ENCODE data around the gene ADCY2. TPM values are rescaled to one million over a fixed set of nuclear protein-coding genes. Genes with fewer than 3 reads are reported as not detected.

The ADCY2 gene
- total RNA-seq, 4 donors from 2014 or later, result 2.6 to 24.8 (median 10.9) TPM

GRCh38 chr5:7754490-7754889 lies 358.6 kb downstream of the ADCY2 start:
- 91% methylated on average over 6 of the region's 6 CpGs for WGBS
- peaks cover 3% of the 10 kb centered on the region for H3K4me1 ChIP-seq
- no peaks in the 10 kb centered on the region for H3K36me3 ChIP-seq
- no peaks in the 10 kb centered on the region for H3K27me3 ChIP-seq
- TF ChIP-seq CTCF (IDR thresholded peaks at IDR 0.05), result no peak
- no peak for TF ChIP-seq EP300 (IDR thresholded peaks at IDR 0.05)
- no peak for TF ChIP-seq POLR2AphosphoS5 (IDR thresholded peaks at IDR 0.05)
- no peak for TF ChIP-seq POLR2A (IDR thresholded peaks at IDR 0.05)
- no peak overlapping the region for H3K4me3 ChIP-seq
- H3K9me3 ChIP-seq, result no peaks in the 10 kb centered on the region
- no peak for DNase-seq (ENCODE audit: low spot score in 2 of 2)
- H3K27ac ChIP-seq, result no peak overlapping the region

- no peaks in the 10 kb centered on the region for H3K27me3 ChIP-seq
- DNase-seq (ENCODE audit: low spot score in 2 of 2), result no peak
- H3K9me3 ChIP-seq, result no peaks in the 10 kb centered on the region
- no peaks in the 10 kb centered on the region for H3K36me3 ChIP-seq
- H3K27ac ChIP-seq, result no peak overlapping the region
- TF ChIP-seq POLR2A (IDR thresholded peaks at IDR 0.05) (no peak), EP300 (IDR thresholded peaks at IDR 0.05) (no peak), POLR2AphosphoS5 (IDR thresholded peaks at IDR 0.05) (no peak), CTCF (IDR thresholded peaks at IDR 0.05) (peak; percentile 20 to 59)
- H3K4me3 ChIP-seq, result no peak overlapping the region
- peaks cover 3% of the 10 kb centered on the region for H3K4me1 ChIP-seq
- 70% methylated on average over 13 of the region's 13 CpGs for WGBS
Measured at GRCh38 chr5:7754997-7755596, 359.2 kb downstream of the ADCY2 start.

DNA sequence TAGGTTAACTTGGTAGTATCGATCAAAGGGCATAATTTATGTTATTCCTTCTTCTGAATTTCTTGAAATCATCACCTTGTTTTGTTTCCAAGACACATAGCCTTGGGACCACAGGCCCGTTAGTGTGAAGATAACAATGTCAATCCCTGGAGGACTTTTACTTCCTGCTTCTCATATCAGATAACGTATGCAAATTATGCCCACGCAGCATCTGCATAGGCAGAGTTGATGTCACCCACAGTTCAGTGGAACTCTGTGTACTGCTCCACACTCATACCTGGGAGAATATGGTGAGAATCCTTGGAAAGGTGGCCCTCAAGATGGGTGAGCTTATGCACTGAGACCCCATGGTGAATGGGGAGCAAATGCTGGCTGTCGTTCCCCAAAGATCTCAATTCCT lies 360.0 kb downstream of the ADCY2 start:
- Histone ChIP-seq H3K36me3 (no peaks in the 10 kb centered on the region), H3K27me3 (no peaks in the 10 kb centered on the region), H3K27ac (no peak overlapping the region), H3K4me3 (no peak overlapping the region), H3K4me1 (peaks cover 3% of the 10 kb centered on the region), H3K9me3 (no peaks in the 10 kb centered on the region)
- DNase-seq (ENCODE audit: low spot score in 2 of 2), result no peak
- whole genome bisulfite sequencing, result 77% methylated on average over 5 of the region's 5 CpGs
- TF ChIP-seq CTCF (IDR thresholded peaks at IDR 0.05) (no peak), POLR2AphosphoS5 (IDR thresholded peaks at IDR 0.05) (no peak), POLR2A (IDR thresholded peaks at IDR 0.05) (no peak), EP300 (IDR thresholded peaks at IDR 0.05) (no peak)

- no peaks in the 10 kb centered on the region for H3K27me3 ChIP-seq
- H3K4me1 ChIP-seq, result peaks cover 3% of the 10 kb centered on the region
- no peaks in the 10 kb centered on the region for H3K36me3 ChIP-seq
- H3K9me3 ChIP-seq, result no peaks in the 10 kb centered on the region
- no peak overlapping the region for H3K4me3 ChIP-seq
- H3K27ac ChIP-seq, result peak overlapping the region; percentile 20
- no peak for DNase-seq (ENCODE audit: low spot score in 2 of 2)
- TF ChIP-seq POLR2A (IDR thresholded peaks at IDR 0.05) (no peak), CTCF (IDR thresholded peaks at IDR 0.05) (no peak), EP300 (IDR thresholded peaks at IDR 0.05) (no peak)
- WGBS, result 59% methylated on average over 4 of the region's 4 CpGs
Measured at GRCh38 chr5:7756453-7756852, 360.5 kb downstream of the ADCY2 start.

- peaks cover 6% of the 10 kb centered on the region for H3K4me1 ChIP-seq
- TF ChIP-seq CTCF (IDR thresholded peaks at IDR 0.05) (no peak), EP300 (IDR thresholded peaks at IDR 0.05) (no peak)
- DNase-seq (ENCODE audit: low spot score in 2 of 2), result no peak
- no peaks in the 10 kb centered on the region for H3K27me3 ChIP-seq
- H3K36me3 ChIP-seq, result no peaks in the 10 kb centered on the region
- H3K4me3 ChIP-seq, result no peak overlapping the region
- WGBS, result 69% methylated on average over 5 of the region's 8 CpGs
- H3K27ac ChIP-seq, result peak overlapping the region; percentile 52
- H3K9me3 ChIP-seq, result no peaks in the 10 kb centered on the region
Measured at GRCh38 chr5:7759257-7759871, 363.4 kb downstream of the ADCY2 start.
